Dedifferentiated amniotic fluid mesenchymal stem cell (primary cell): ENCODE results near the gene NRSN2.

Source experiments
- DNase-seq: peaks from one replicate; pipeline ENCODE4 v3.0.0-alpha.2; 2016; ENCODE audit errors: extremely low spot score

Gene NRSN2

DNA sequence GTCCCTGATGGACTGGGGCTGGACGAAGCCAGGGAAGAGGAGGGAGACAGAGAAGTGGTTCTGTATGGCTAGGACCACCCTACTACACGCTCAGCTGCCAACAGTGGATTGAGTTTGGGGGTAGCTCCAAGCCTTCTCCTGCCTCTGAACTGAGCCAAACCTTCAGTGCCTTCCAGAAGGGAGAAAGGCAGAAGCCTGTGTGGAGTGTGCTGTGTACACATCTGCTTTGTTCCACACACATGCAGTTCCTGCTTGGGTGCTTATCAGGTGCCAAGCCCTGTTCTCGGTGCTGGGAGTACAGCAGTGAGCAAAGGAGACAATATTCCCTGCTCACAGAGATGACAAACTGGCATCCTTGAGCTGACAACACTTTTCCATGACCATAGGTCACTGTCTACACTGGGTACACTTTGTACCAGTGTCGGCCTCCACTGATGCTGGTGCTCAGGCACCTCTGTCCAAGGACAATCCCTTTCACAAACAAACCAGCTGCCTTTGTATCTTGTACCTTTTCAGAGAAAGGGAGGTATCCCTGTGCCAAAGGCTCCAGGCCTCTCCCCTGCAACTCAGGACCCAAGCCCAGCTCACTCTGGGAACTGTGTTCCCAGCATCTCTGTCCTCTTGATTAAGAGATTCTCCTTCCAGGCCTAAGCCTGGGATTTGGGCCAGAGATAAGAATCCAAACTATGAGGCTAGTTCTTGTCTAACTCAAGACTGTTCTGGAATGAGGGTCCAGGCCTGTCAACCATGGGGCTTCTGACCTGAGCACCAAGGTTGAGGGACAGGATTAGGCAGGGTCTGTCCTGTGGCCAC lies 49.9 kb downstream of the NRSN2 start:
- no peak for DNase-seq

- no peak for DNase-seq
Measured at GRCh38 chr20:397432-398237, 50.7 kb downstream of the NRSN2 start.

GRCh38 chr20:399182-399707 lies 52.3 kb downstream of the NRSN2 start:
- no peak for DNase-seq

DNA sequence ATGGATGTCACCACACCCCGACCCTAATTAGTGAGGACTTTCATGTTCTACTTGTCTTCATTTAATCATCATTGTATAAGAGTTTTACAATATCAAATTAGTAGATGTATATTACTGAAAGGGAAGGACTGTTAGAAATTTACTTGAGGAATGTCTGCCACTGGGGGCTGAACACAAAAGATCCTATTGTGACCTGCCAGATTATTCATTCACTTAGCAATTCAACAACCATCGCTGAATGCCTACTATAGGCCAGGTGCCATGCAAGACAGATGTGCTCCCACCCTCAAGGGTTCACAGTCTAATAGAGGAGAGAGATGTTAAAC lies 53.2 kb downstream of the NRSN2 start:
- no peak for DNase-seq

- DNase-seq: no peak
Measured at GRCh38 chr20:400454-401275, 53.8 kb downstream of the NRSN2 start.

DNA sequence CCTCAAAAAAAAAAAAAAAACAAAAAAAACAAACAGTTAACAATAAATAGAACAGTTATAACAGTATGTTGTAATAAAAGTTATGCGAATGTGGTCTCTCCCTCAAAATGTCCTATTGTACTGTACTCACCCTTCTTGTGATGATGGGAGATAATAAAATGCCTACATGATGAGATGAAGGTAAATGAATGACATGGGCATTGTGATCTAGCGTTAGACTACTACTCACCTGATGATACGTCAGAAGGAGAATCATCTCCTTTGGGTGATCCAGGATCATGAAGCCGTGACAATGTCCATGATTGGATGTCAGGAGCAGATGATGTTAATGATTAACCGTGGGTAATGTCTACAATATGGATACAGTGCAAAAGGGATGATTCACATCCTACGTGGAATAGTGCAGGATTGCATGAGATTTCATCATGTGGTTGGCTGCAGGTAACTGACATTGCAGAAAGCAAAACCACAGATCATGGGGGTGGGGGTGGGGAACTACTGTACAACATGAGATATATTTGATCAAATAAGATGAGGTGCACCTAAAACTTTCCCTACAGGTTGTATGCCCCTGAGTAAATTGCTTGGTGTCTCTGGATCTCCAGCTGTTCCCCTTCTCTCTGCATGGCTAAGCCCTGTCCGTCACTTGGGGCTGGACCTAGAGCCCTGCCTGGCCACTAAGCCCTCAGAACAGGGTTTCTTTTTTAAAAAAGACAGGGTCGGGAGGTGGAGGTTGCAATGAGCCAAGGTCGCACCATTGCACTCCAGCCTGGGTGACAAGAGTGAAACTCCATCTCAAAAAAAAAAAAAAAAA lies 55.0 kb downstream of the NRSN2 start:
- DNase-seq: no peak

DNA sequence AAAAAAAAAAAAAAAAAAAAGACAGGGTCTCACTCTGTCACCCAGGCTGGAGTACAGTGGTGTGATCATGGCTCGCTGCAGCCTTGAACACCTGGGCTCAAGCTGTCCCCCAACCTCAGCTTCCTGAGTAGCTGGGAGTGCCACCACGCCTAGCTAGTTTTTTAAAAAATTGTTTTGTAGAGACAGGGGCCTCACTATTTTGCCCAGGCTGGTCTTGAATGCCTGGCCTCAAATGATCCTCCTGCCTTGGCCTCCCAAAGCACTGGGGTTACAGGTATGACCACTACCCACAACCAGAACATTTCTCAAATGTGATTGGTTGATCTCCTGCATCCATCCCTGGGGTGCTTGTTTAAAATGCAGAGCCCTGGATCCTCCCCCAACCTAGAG lies 55.6 kb downstream of the NRSN2 start:
- no peak for DNase-seq

GRCh38 chr20:402898-403581 lies 56.1 kb downstream of the NRSN2 start:
- no peak for DNase-seq

- DNase-seq: no peak
Measured at GRCh38 chr20:403582-403957, 56.7 kb downstream of the NRSN2 start.

DNA sequence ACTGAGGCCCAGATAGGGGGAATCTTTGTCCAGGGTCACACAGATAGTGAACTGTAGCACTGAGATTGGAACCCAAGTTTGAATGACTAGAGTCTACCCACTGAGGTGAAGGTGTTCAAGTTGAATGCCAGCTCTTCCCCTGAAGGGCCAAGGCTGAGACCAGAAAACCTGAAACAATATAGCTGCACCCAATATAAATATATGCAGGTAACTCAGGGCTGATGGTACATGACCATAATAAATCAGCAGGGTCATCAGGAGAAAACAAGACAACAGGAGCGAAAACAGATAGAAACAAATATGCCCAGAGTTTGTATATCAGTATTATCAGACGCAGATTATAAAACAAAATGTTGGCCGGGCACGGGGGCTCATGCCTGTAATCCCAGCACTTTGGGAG lies 57.2 kb downstream of the NRSN2 start:
- no peak for DNase-seq
